Hepatocyte (in vitro differentiated cells): Measurements from ENCODE around the gene SPZ1.

Experiments used
- CTCF ChIP-seq: fragments of 200-600 bp; sonication (generic); IDR thresholded peaks from 2 replicates; pipeline ENCODE4 v1.5.1; 2016; ENCODE audit warnings: antibody characterized with exemption, mild to moderate bottlenecking; ENCODE audit not compliant: poor library complexity
- EZH2 ChIP-seq: fragments of 200-600 bp; sonication (generic); IDR thresholded peaks from 2 replicates; pipeline ENCODE4 v1.6.1; 2016; ENCODE audit warnings: antibody characterized with exemption, mild to moderate bottlenecking, borderline replicate concordance

GRCh38 chr5:80283360-80283759, 36.4 kb upstream of the SPZ1 start:
- TF ChIP-seq CTCF (no peak), EZH2 (no peak)
